Fibroblast of villous mesenchyme (primary cell): ENCODE measurements around the gene ADGB. TPM values are rescaled to one million over a fixed set of nuclear protein-coding genes. Genes with fewer than 3 reads are reported as not detected.

Experiments
- DNase-seq: peaks from one replicate; pipeline ENCODE4 v3.0.0-alpha.2; 2010; ENCODE audit warnings: low read depth
- H3K4me3 ChIP-seq: 2 replicates; pipeline ENCODE4 v1.5.1; 2011; ENCODE audit warnings: low read depth, mild to moderate bottlenecking, low read length
- total RNA-seq: library from RNA; depleted of rRNA; stranded (reverse); fragments of >200 nt; gene quantifications from 2 replicates; pipeline ENCODE4 v1.2.3, GENCODE V29; 2012
- TF ChIP-seq, protein P1 (sequence below): IDR thresholded peaks from 2 replicates; pipeline ENCODE4 v1.5.1; 2012; ENCODE audit warnings: low read depth, mild to moderate bottlenecking, low read length; ENCODE audit not compliant: insufficient read depth

ADGB gene
- total RNA-seq, 1 donor = not detected

GRCh38 chr6:146592451-146592850 is 6.3 kb upstream of the ADGB start:
- DNase-seq = no peak
- H3K4me3 ChIP-seq = no peak overlapping the region
- TF ChIP-seq, protein P1, sequence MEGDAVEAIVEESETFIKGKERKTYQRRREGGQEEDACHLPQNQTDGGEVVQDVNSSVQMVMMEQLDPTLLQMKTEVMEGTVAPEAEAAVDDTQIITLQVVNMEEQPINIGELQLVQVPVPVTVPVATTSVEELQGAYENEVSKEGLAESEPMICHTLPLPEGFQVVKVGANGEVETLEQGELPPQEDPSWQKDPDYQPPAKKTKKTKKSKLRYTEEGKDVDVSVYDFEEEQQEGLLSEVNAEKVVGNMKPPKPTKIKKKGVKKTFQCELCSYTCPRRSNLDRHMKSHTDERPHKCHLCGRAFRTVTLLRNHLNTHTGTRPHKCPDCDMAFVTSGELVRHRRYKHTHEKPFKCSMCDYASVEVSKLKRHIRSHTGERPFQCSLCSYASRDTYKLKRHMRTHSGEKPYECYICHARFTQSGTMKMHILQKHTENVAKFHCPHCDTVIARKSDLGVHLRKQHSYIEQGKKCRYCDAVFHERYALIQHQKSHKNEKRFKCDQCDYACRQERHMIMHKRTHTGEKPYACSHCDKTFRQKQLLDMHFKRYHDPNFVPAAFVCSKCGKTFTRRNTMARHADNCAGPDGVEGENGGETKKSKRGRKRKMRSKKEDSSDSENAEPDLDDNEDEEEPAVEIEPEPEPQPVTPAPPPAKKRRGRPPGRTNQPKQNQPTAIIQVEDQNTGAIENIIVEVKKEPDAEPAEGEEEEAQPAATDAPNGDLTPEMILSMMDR = no peak

GRCh38 chr6:146593986-146594385 is 4.8 kb upstream of the ADGB start:
- no peak overlapping the region for H3K4me3 ChIP-seq
- TF ChIP-seq, protein P1 = no peak
- DNase-seq = no peak

- DNase-seq = no peak
- TF ChIP-seq, protein P1 = no peak
- no peak overlapping the region for H3K4me3 ChIP-seq
Observed at GRCh38 chr6:146594495-146594894, 4.3 kb upstream of the ADGB start.

- DNase-seq = no peak
- TF ChIP-seq, protein P1 = no peak
- H3K4me3 ChIP-seq = no peak overlapping the region
Observed at GRCh38 chr6:146595972-146596731, 2.6 kb upstream of the ADGB start.

GRCh38 chr6:146601352-146601751 is 2.6 kb downstream of the ADGB start:
- DNase-seq = no peak
- TF ChIP-seq, protein P1 = no peak
- no peak overlapping the region for H3K4me3 ChIP-seq

- H3K4me3 ChIP-seq = no peak overlapping the region
- no peak for DNase-seq
- TF ChIP-seq, protein P1 = no peak
Observed at GRCh38 chr6:146602526-146602925, 3.8 kb downstream of the ADGB start.

GRCh38 chr6:146613947-146614346 is 15.2 kb downstream of the ADGB start:
- TF ChIP-seq, protein P1 = no peak
- no peak for DNase-seq
- no peak overlapping the region for H3K4me3 ChIP-seq
